ENCODE data around the gene ARHGEF17.

Gene ARHGEF17

GRCh38 chr11:73390601-73391565, 82.8 kb downstream of the ARHGEF17 start:
- H3K27me3 ChIP-seq (ENCODE audit: control insufficient read depth, insufficient read depth, low read length), result no peaks in the 10 kb centered on the region
- no peaks in the 10 kb centered on the region for H3K9me3 ChIP-seq (replicated peaks; ENCODE audit: low read length)
- H3K4me2 ChIP-seq (ENCODE audit: low read length), result no peak overlapping the region
- peaks cover 20% of the 10 kb centered on the region for H3K36me3 ChIP-seq (ENCODE audit: insufficient read depth, low read length)
- peaks cover 7% of the 10 kb centered on the region for H3K4me1 ChIP-seq (ENCODE audit: control insufficient read depth, insufficient read depth, low read length)
- no peak overlapping the region for H3K9ac ChIP-seq (ENCODE audit: low read depth, low read length)
- H3K4me3 ChIP-seq (ENCODE audit: low read length), result no peak overlapping the region

- no peak overlapping the region for H3K4me2 ChIP-seq (ENCODE audit: low read length)
- H3K9ac ChIP-seq (ENCODE audit: low read depth, low read length), result no peak overlapping the region
- no peaks in the 10 kb centered on the region for H3K9me3 ChIP-seq (replicated peaks; ENCODE audit: low read length)
- no peak overlapping the region for H3K4me3 ChIP-seq (ENCODE audit: low read length)
- peaks cover 20% of the 10 kb centered on the region for H3K36me3 ChIP-seq (ENCODE audit: insufficient read depth, low read length)
- H3K4me1 ChIP-seq (ENCODE audit: control insufficient read depth, insufficient read depth, low read length), result peaks cover 7% of the 10 kb centered on the region
- H3K27me3 ChIP-seq (ENCODE audit: control insufficient read depth, insufficient read depth, low read length), result no peaks in the 10 kb centered on the region
These were observed 83.6 kb downstream of the ARHGEF17 start for GRCh38 chr11:73391665-73392064.

- H3K4me2 ChIP-seq (ENCODE audit: low read length), result no peak overlapping the region
- no peak overlapping the region for H3K9ac ChIP-seq (ENCODE audit: low read depth, low read length)
- no peaks in the 10 kb centered on the region for H3K9me3 ChIP-seq (replicated peaks; ENCODE audit: low read length)
- peaks cover 4% of the 10 kb centered on the region for H3K4me1 ChIP-seq (ENCODE audit: control insufficient read depth, insufficient read depth, low read length)
- no peaks in the 10 kb centered on the region for H3K27me3 ChIP-seq (ENCODE audit: control insufficient read depth, insufficient read depth, low read length)
- H3K4me3 ChIP-seq (ENCODE audit: low read length), result no peak overlapping the region
- peaks cover 21% of the 10 kb centered on the region for H3K36me3 ChIP-seq (ENCODE audit: insufficient read depth, low read length)
These were observed 84.3 kb downstream of the ARHGEF17 start for GRCh38 chr11:73392108-73393010.

GRCh38 chr11:73393011-73393380, 84.9 kb downstream of the ARHGEF17 start:
- H3K4me1 ChIP-seq (ENCODE audit: control insufficient read depth, insufficient read depth, low read length), result no peaks in the 10 kb centered on the region
- no peaks in the 10 kb centered on the region for H3K9me3 ChIP-seq (replicated peaks; ENCODE audit: low read length)
- no peak overlapping the region for H3K4me2 ChIP-seq (ENCODE audit: low read length)
- H3K27me3 ChIP-seq (ENCODE audit: control insufficient read depth, insufficient read depth, low read length), result no peaks in the 10 kb centered on the region
- H3K9ac ChIP-seq (ENCODE audit: low read depth, low read length), result no peak overlapping the region
- H3K36me3 ChIP-seq (ENCODE audit: insufficient read depth, low read length), result peaks cover 23% of the 10 kb centered on the region
- no peak overlapping the region for H3K4me3 ChIP-seq (ENCODE audit: low read length)

- no peak overlapping the region for H3K4me3 ChIP-seq (ENCODE audit: low read length)
- H3K4me1 ChIP-seq (ENCODE audit: control insufficient read depth, insufficient read depth, low read length), result peaks cover 1% of the 10 kb centered on the region
- no peaks in the 10 kb centered on the region for H3K27me3 ChIP-seq (ENCODE audit: control insufficient read depth, insufficient read depth, low read length)
- no peaks in the 10 kb centered on the region for H3K9me3 ChIP-seq (replicated peaks; ENCODE audit: low read length)
- peaks cover 23% of the 10 kb centered on the region for H3K36me3 ChIP-seq (ENCODE audit: insufficient read depth, low read length)
- H3K4me2 ChIP-seq (ENCODE audit: low read length), result no peak overlapping the region
- H3K9ac ChIP-seq (ENCODE audit: low read depth, low read length), result no peak overlapping the region
These were observed 85.7 kb downstream of the ARHGEF17 start for GRCh38 chr11:73393479-73394415.

- H3K36me3 ChIP-seq (ENCODE audit: insufficient read depth, low read length), result peaks cover 23% of the 10 kb centered on the region
- no peaks in the 10 kb centered on the region for H3K9me3 ChIP-seq (replicated peaks; ENCODE audit: low read length)
- H3K9ac ChIP-seq (ENCODE audit: low read depth, low read length), result no peak overlapping the region
- H3K27me3 ChIP-seq (ENCODE audit: control insufficient read depth, insufficient read depth, low read length), result no peaks in the 10 kb centered on the region
- H3K4me2 ChIP-seq (ENCODE audit: low read length), result no peak overlapping the region
- H3K4me3 ChIP-seq (ENCODE audit: low read length), result no peak overlapping the region
- H3K4me1 ChIP-seq (ENCODE audit: control insufficient read depth, insufficient read depth, low read length), result peaks cover 7% of the 10 kb centered on the region
These were observed 86.6 kb downstream of the ARHGEF17 start for GRCh38 chr11:73394416-73395296.

GRCh38 chr11:73395297-73396208, 87.5 kb downstream of the ARHGEF17 start:
- Histone ChIP-seq H3K4me1 (ENCODE audit: control insufficient read depth, insufficient read depth, low read length) (peaks cover 7% of the 10 kb centered on the region), H3K36me3 (ENCODE audit: insufficient read depth, low read length) (peaks cover 23% of the 10 kb centered on the region), H3K27me3 (ENCODE audit: control insufficient read depth, insufficient read depth, low read length) (no peaks in the 10 kb centered on the region), H3K9me3 (replicated peaks; ENCODE audit: low read length) (no peaks in the 10 kb centered on the region), H3K4me2 (ENCODE audit: low read length) (no peak overlapping the region), H3K4me3 (ENCODE audit: low read length) (no peak overlapping the region), H3K9ac (ENCODE audit: low read depth, low read length) (no peak overlapping the region)

- Histone ChIP-seq H3K9me3 (replicated peaks; ENCODE audit: low read length) (no peaks in the 10 kb centered on the region), H3K27me3 (ENCODE audit: control insufficient read depth, insufficient read depth, low read length) (no peaks in the 10 kb centered on the region), H3K9ac (ENCODE audit: low read depth, low read length) (no peak overlapping the region), H3K4me1 (ENCODE audit: control insufficient read depth, insufficient read depth, low read length) (peaks cover 7% of the 10 kb centered on the region), H3K4me3 (ENCODE audit: low read length) (no peak overlapping the region), H3K36me3 (ENCODE audit: insufficient read depth, low read length) (peaks cover 19% of the 10 kb centered on the region), H3K4me2 (ENCODE audit: low read length) (no peak overlapping the region)
These were observed 88.3 kb downstream of the ARHGEF17 start for GRCh38 chr11:73396251-73396930.

GRCh38 chr11:73396985-73397384, 88.9 kb downstream of the ARHGEF17 start:
- Histone ChIP-seq H3K9me3 (replicated peaks; ENCODE audit: low read length) (no peaks in the 10 kb centered on the region), H3K9ac (ENCODE audit: low read depth, low read length) (no peak overlapping the region), H3K27me3 (ENCODE audit: control insufficient read depth, insufficient read depth, low read length) (no peaks in the 10 kb centered on the region), H3K4me2 (ENCODE audit: low read length) (no peak overlapping the region), H3K4me3 (ENCODE audit: low read length) (no peak overlapping the region), H3K4me1 (ENCODE audit: control insufficient read depth, insufficient read depth, low read length) (peaks cover 7% of the 10 kb centered on the region), H3K36me3 (ENCODE audit: insufficient read depth, low read length) (peaks cover 19% of the 10 kb centered on the region)

Data from skeletal muscle satellite cell (primary cell).